Measurements from ENCODE around the gene BAD. TPM values are rescaled to one million over a fixed set of nuclear protein-coding genes. Genes with fewer than 3 reads are reported as not detected.

Gene BAD
- total and polyA plus RNA-seq, 8 donors: 40.4 to 343 (median 105) TPM

GRCh38 chr11:64294774-64295173, 10.3 kb upstream of the BAD start:
- Histone ChIP-seq H3K9me3 (no peaks in the 10 kb centered on the region), H3K27me3 (peaks cover 40 to 100% (median 74%) of the 10 kb centered on the region in 3 donors), H3K36me3 (peaks cover 0 to under 1% (median 0%) of the 10 kb centered on the region in 4 donors), H3K4me3 (no peak overlapping the region), H3K27ac (no peak overlapping the region), H3K4me1 (peaks cover 27 to 41% (median 30%) of the 10 kb centered on the region in 4 donors)
- TF ChIP-seq EP300 (IDR thresholded peaks at IDR 0.05): no peak
- TF ChIP-seq CTCF (IDR thresholded peaks at IDR 0.05): no peak
- 47 to 55% (median 49%) methylated on average over 3 of the region's 3 CpGs for WGBS, 5 donors
- intact Hi-C loops (cut with DNase I; ENCODE audit: low total_unique reads): loop anchor here (10.0 kb wide), 1 partner anchor 90 kb away; the partner anchor contains the start of gene FERMT3
- DNase-seq: no peak

- 25 to 32% (median 29%) methylated on average over 29 to 42 of the region's 42 CpGs for WGBS, 5 donors
- Histone ChIP-seq H3K27me3 (peaks cover 36 to 88% (median 53%) of the 10 kb centered on the region in 3 donors), H3K4me3 (peak overlapping the region; percentile 33 to 49 (median 41)), H3K4me1 (peaks cover 17 to 25% (median 20%) of the 10 kb centered on the region in 4 donors), H3K9me3 (no peaks in the 10 kb centered on the region), H3K27ac (no peak overlapping the region), H3K36me3 (peaks cover 0 to 7% (median 0%) of the 10 kb centered on the region in 4 donors)
- DNase-seq: no peak
- intact Hi-C loops (cut with DNase I; ENCODE audit: low total_unique reads): loop anchor here (10.0 kb wide), 1 partner anchor 88 kb away; the partner anchor contains the start of gene FERMT3
- TF ChIP-seq EP300 (IDR thresholded peaks at IDR 0.05) (no peak), POLR2AphosphoS5 (IDR thresholded peaks at IDR 0.05) (no peak), CTCF (IDR thresholded peaks at IDR 0.05) (no peak), POLR2A (IDR thresholded peaks at IDR 0.05) (no peak)
These were observed 8.2 kb upstream of the BAD start for GRCh38 chr11:64292460-64293254.

GRCh38 chr11:64291752-64292459, 7.4 kb upstream of the BAD start:
- WGBS, 5 donors: 1 to 2% (median 1%) methylated on average over 36 to 96 of the region's 96 CpGs
- DNase-seq: peak in 1 of 2 donors; percentile 36
- no peak for TF ChIP-seq CTCF (IDR thresholded peaks at IDR 0.05)
- no peak for TF ChIP-seq POLR2A (IDR thresholded peaks at IDR 0.05)
- TF ChIP-seq EP300 (IDR thresholded peaks at IDR 0.05): no peak
- no peak for TF ChIP-seq POLR2AphosphoS5 (IDR thresholded peaks at IDR 0.05)
- intact Hi-C loops (cut with DNase I; ENCODE audit: low total_unique reads): loop anchor here (10.0 kb wide), 1 partner anchor 87 kb away; the partner anchor contains the start of gene FERMT3
- Histone ChIP-seq H3K4me3 (peak overlapping the region; percentile 33 to 49 (median 41)), H3K27ac (no peak overlapping the region), H3K9me3 (no peaks in the 10 kb centered on the region), H3K36me3 (peaks cover 0 to 7% (median 0%) of the 10 kb centered on the region in 4 donors), H3K4me1 (peaks cover 17 to 29% (median 20%) of the 10 kb centered on the region in 4 donors), H3K27me3 (peaks cover 28 to 80% (median 46%) of the 10 kb centered on the region in 3 donors)

- intact Hi-C loops (cut with DNase I; ENCODE audit: low total_unique reads): loop anchor here (10.0 kb wide), 1 partner anchor 87 kb away; the partner anchor contains the start of gene FERMT3
- Histone ChIP-seq H3K36me3 (peaks cover 0 to 7% (median 0%) of the 10 kb centered on the region in 4 donors), H3K4me3 (peak within 1 kb of the TSS; percentile 33 to 49 (median 41)), H3K27ac (no peak within 1 kb of the TSS), H3K27me3 (peaks cover 26 to 74% (median 40%) of the 10 kb centered on the region in 3 donors), H3K9me3 (no peaks in the 10 kb centered on the region), H3K4me1 (peaks cover 20 to 35% (median 25%) of the 10 kb centered on the region in 4 donors)
- DNase-seq: no peak
- WGBS, 5 donors: 1 to 5% (median 5%) methylated on average over 18 to 44 of the region's 45 CpGs
- TF ChIP-seq CTCF (IDR thresholded peaks at IDR 0.05) (no peak), EP300 (IDR thresholded peaks at IDR 0.05) (no peak), POLR2AphosphoS5 (IDR thresholded peaks at IDR 0.05) (no peak), POLR2A (IDR thresholded peaks at IDR 0.05) (no peak)
These were observed 6.8 kb upstream of the BAD start, which contains the start of gene KCNK4 for GRCh38 chr11:64291262-64291751. KCNK4 (plus strand) TSS chr11:64291302; CDS start chr11:64293019, 1,717 bp downstream.

Data from stomach (tissue), 9 donors.